HG03469 (cell line): ENCODE data around the gene GLIS1.
"Not testable (repeated sequence)": the region's sequence is repeated elsewhere in the genome, so short reads cannot be mapped to it uniquely, and the experiment has no call there.

Experiments
- ATAC-seq: cut with Tn5 transposase; IDR thresholded peaks from one replicate; pipeline ENCODE4 v1.9.1; 2021; ENCODE audit warnings: mild to moderate bottlenecking, moderate library complexity, moderate number of reproducible peaks; ENCODE audit not compliant: unreplicated experiment

Gene GLIS1

DNA sequence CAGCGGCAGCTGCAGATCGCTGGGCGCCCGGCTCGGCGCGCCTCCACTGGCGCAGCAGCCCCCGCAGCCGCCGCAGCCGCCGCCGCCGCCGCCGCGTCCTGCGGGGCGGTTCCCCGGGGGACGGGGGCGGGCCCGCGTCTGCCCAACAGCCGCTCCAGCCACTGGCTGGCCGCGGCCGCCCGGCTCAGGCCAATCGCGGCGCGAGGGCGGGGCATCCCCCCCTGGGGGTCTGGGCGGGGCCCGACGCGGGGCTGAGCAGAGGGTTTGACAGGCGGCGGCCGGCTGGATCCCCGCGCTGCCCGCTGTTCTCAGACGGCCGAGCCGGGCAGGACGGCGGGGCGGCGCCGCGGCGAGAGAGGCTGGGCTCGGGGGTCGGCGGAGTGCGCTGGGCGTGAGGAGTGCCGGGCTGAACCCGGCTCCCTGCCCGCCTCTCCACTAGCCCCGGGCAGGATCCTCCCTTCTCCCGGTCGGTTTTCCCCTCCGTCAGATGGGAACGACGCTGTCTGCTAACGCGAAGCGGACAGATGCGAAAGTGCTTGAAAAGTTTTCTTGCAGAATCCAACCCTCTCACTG is at the start of gene GLIS1:
Gene GLIS1 (minus strand): TSS at position 56 of the 573 bp plus-strand sequence. CDS start 1,100 bp downstream, outside the sequence.
- ATAC-seq, result no peak

- ATAC-seq, result no peak
Observed at GRCh38 chr1:53787655-53788054, 48.7 kb upstream of the GLIS1 start.

DNA sequence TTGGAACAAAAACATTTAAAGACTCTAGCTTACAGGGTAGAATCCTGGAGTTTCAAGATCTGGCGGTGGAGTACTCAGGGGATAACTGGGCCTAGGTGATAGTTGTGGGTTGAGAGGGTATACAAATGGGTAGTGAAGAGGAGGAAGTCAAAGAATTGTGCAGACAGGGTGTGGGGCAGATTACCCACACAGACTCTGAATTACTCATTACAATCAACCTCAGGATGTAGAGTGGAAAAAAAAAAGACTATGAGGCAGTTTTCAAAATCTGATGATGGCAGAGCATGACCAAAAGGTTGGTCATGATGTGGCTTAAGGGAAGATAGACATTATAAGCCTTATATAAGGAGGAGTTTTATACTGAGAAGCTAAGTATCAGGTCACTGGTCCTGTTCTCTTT is 44.1 kb upstream of the GLIS1 start:
- no peak for ATAC-seq

GRCh38 chr1:53781654-53782053 is 42.7 kb upstream of the GLIS1 start:
- ATAC-seq, result no peak

DNA sequence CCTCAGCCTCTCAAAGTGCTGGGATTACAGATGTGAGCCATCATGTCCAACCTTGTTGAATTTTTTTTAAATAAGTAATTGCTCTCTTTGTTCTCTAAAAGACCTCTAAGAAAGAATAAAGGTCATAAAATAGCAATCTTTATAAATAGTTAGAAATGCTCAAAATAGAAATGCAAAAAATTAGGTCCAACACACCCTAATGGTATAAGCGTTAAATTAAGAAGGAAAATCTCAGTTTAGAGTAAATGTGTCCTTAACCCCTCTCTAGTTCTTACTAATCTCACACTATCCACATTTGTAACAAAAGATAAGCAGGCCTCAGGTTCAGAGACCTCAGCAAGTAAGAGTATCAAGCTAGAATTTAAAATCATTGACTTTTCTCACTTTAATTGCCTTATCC is 38.3 kb upstream of the GLIS1 start:
- no peak for ATAC-seq

GRCh38 chr1:53771648-53772047 is 32.7 kb upstream of the GLIS1 start:
- ATAC-seq, result no peak

- no peak for ATAC-seq
Observed at GRCh38 chr1:53769780-53770179, 30.8 kb upstream of the GLIS1 start.

GRCh38 chr1:53769184-53769583 is 30.2 kb upstream of the GLIS1 start:
- ATAC-seq, result no peak

- no peak for ATAC-seq
Observed at GRCh38 chr1:53766831-53767405, 28.0 kb upstream of the GLIS1 start.

DNA sequence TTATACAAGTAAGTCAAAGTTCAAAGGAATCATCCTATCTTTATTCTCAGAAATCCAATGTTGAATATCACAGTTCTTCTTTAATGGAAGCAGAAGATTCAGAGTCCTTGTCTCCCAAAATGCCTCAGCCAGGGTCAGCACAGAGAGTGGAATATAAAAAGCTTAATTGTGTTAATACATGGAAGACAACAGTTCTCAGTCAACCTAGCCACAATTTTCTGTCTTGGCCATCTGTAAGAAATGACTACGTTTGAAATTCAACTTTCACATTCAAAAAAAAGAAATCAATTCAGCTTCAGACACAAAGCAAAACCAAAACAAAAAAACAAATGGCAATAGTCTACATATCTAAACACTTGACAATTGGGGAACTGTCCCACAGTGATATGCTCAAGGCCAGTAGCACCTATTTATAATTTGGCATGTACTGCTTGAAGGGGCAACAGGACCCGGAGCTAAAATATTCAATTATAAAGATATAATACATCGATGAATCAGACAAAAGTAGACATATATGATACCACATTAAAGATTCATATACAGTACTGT is 27.3 kb upstream of the GLIS1 start:
- no peak for ATAC-seq

DNA sequence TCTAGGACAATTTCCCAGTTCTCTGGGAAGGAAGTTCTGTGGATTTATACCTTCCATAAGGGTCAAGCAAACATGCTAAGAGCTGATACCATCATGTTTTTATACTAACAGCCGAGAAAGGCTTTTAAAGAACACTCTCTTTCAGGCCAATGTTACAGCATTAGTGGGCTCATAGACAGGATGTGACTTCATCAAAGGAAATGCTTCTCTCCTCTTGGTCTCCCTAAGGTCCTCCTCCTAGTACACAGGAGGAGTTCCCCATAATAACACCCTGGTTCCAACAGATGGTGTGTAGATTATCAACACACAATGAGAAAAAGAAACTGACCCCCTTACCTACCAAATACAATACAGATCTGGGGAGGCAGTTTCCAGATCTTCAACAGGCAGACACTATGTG is 26.7 kb upstream of the GLIS1 start:
- ATAC-seq, result no peak

DNA sequence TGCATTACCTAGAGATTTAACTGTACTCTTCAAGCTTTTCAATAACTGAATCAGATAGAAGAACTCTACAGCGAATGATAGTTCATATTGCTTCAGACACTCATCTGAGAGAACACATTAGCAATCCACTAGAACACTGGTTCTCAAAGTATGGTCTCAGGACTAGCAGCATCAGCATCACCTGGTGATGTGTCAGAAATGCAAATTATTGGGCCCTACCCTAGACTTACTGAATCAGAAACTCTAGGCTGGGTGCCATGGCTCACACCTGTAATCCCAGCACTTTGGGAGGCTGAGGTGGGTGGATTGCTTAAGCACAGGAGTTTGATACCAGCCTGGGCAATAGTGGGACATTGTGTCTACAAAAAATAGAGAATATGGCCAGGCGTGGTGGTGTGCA is 24.9 kb upstream of the GLIS1 start:
- ATAC-seq, result no peak

DNA sequence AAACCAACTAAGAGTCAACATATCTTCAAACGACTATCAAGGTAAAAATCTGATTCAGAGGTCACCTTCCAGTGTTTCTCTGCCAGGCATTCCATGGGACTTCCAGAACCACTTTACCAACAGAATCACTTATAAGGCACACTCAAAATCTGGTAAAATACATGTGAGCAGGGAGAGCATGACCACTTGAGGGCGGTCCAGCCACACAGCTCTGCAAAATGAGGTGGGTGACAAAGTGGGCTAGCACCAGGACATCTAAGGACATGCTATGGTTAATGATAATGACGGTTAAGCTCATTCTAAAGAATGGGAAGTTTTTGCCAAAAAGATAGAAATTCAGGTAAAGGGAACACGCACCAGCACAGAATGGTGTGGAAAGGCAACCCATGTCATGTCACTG is 24.5 kb upstream of the GLIS1 start:
- ATAC-seq, result no peak

DNA sequence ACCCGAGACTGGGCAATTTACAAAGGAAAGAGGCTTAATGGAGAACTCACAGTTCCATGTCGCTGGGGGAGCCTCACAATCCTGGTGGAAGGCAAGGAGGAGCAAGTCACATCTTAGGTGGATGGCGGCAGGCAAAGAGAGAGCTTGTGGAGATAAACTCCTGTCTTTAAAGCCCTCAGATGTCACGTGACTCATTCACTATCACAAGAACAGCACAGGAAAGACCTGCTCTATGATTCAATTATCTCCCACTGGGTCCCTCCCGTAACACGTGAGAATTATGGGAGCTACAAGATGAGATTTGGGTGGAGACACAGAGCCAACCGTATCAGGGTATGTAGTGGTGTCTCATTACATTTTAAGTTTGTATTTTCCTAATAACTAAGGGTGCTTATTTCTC is 21.5 kb upstream of the GLIS1 start:
- not testable (repeated sequence) for ATAC-seq

GRCh38 chr1:53755874-53756273 is 16.9 kb upstream of the GLIS1 start:
- no peak for ATAC-seq

- ATAC-seq, result no peak
Observed at GRCh38 chr1:53754484-53755312, 15.7 kb upstream of the GLIS1 start.

DNA sequence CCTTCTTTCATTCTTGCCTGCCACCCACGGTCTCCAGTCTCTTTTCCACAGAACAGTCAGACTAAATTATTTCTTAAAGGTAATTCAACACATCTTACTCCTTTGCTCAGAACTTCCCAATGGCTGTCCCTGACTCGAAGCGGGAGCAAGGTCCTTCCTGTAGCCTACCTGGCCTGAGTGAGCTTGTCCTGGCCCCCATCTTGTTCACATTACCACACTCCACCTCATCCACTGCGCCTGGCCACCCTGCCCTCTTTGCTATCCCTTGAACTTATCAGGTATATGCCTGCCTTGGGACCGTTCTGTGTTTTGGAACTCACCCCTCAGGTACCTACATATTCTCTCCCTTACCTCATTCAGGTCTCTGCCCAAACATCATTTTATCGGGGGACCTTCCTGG is 13.3 kb upstream of the GLIS1 start:
- no peak for ATAC-seq

- no peak for ATAC-seq
Observed at GRCh38 chr1:53747841-53748240, 8.9 kb upstream of the GLIS1 start.

DNA sequence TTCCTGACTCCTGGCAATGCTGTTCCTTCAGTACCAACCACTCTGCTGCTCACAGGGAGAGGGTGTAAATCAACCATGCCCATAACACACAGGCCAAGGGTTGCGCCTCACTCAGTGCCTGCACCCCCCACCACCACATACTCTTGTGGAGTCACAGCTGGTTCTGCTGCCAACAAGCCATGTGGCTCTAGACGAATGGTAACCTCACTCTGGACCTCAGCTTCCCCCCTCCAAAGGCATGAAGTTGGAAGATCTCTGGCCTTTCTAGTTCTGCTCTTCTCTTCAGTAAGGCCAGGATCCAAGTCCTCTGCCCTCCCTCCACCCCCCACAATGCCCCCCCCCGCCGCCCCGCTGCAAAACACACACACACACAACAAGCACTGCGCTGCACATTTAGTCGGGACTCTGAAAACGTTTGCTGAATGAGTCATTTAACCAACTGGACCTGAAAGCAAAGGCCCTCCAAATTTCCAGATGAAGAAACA is 1.7 kb upstream of the GLIS1 start:
- no peak for ATAC-seq

GRCh38 chr1:53738205-53739108 is 507 bp downstream of the GLIS1 start:
- ATAC-seq, result no peak
